CD4-positive, alpha-beta T cell (primary cell): ENCODE measurements around the gene TMEM19. TPM values are rescaled to one million over a fixed set of nuclear protein-coding genes. Genes with fewer than 3 reads are reported as not detected.
A peak's percentile ranks its signal among the peaks of the same experiment; 100 is the strongest.

Experiments used
- ATAC-seq: fragments of 200-7000 bp; cut with Tn5 transposase; one replicate; pipeline ENCODE4 v1.10.0; 2022; ENCODE audit warnings: mild to moderate bottlenecking; ENCODE audit not compliant: poor library complexity
- CTCF ChIA-PET: fragments of 350-600 bp; sonication (Branson Sonifier 250); formaldehyde crosslinking; loops from one replicate; lab custom pipeline; 2021; ENCODE audit warnings: antibody characterized with exemption, inconsistent platforms; lab: Charles Lee
- POLR2A ChIA-PET: fragments of 350-600 bp; sonication (Branson Sonifier 250); formaldehyde crosslinking; loops from one replicate; lab custom pipeline; 2021; ENCODE audit warnings: antibody characterized with exemption, inconsistent platforms; lab: Charles Lee
- DNase-seq, 14 experiments: peaks; one replicate each; pipeline ENCODE4 v3.0.0-alpha.2; 2013 to 2020; ENCODE audit warnings: mixed read lengths in 2 of 14
- H3K27ac ChIP-seq, 2 donors: one replicate each; pipeline versions ENCODE4 v1.5.1 to v1.7.0; 2013; ENCODE audit warnings: low read length in 2 of 2, low read depth in 1 of 2, mild to moderate bottlenecking in 1 of 2
- H3K27me3 ChIP-seq, 2 experiments: 1 replicate in 1 of 2; 2 replicates in 1 of 2; pipeline versions ENCODE4 v1.6.1 to v1.7.0; 2013; ENCODE audit warnings: low read length in 2 of 2, control low read depth in 1 of 2, mild to moderate bottlenecking in 1 of 2, moderate library complexity in 1 of 2; ENCODE audit not compliant: insufficient read depth in 2 of 2, control insufficient read depth in 1 of 2
- H3K36me3 ChIP-seq: one replicate; pipeline ENCODE4 v1.6.1; 2013; ENCODE audit warnings: low read length, control low read depth; ENCODE audit not compliant: insufficient read depth
- H3K4me1 ChIP-seq: one replicate; pipeline ENCODE4 v1.6.1; 2013; ENCODE audit warnings: low read length, control low read depth; ENCODE audit not compliant: insufficient read depth
- H3K4me3 ChIP-seq: one replicate; pipeline ENCODE4 v1.5.1; 2013; ENCODE audit warnings: mild to moderate bottlenecking, low read length, moderate library complexity
- H3K9me3 ChIP-seq, 2 experiments: 1 replicate in 1 of 2; 2 replicates in 1 of 2; pipeline versions ENCODE4 v1.6.1 to v1.7.0; 2013; ENCODE audit warnings: low read length in 2 of 2, mild to moderate bottlenecking in 2 of 2, control low read depth in 1 of 2, moderate library complexity in 1 of 2; ENCODE audit not compliant: control insufficient read depth in 1 of 2, insufficient read depth in 1 of 2
- H3K27ac Mint-ChIP-seq: one replicate; pipeline ENCODE4 v1.8.0; 2020; ENCODE audit warnings: mixed read lengths
- H3K27me3 Mint-ChIP-seq: one replicate; pipeline ENCODE4 v1.8.0; 2021; ENCODE audit warnings: mixed read lengths
- H3K36me3 Mint-ChIP-seq: one replicate; pipeline ENCODE4 v1.8.0; 2021; ENCODE audit warnings: low read depth, mixed read lengths
- H3K4me1 Mint-ChIP-seq: one replicate; pipeline ENCODE4 v1.8.0; 2021; ENCODE audit warnings: low read depth, mixed read lengths
- H3K4me3 Mint-ChIP-seq: one replicate; pipeline ENCODE4 v1.8.0; 2020; ENCODE audit warnings: mild to moderate bottlenecking, mixed read lengths
- H3K9me3 Mint-ChIP-seq: one replicate; pipeline ENCODE4 v1.8.0; 2020; ENCODE audit warnings: mixed read lengths
- CTCF ChIP-seq: fragments of 200-600 bp; IDR thresholded peaks from one replicate; pipeline ENCODE4 v1.8.0; 2022; ENCODE audit warnings: antibody characterized with exemption, mild to moderate bottlenecking
- intact Hi-C, 2 experiments: fragments of 100-400 bp; cut with DNase I in 1 of 2; cut with micrococcal nuclease in 1 of 2; formaldehyde crosslinking; loops; one replicate each; pipeline versions ENCODE4 v1.15.1 to v1.9.0; 2023 to 2025; cut with DNase I, micrococcal nuclease
- total RNA-seq, 174 experiments: library from RNA in 2 of 174; stranded (reverse) in 2 of 174; gene quantifications; one replicate each; pipeline ENCODE4 v1.2.3 and lab custom pipeline; 2021 to 2026

Gene TMEM19
- total RNA-seq, 2 experiments from 2014 or later, result 8.9 to 11.6 TPM

- Mint-ChIP-seq H3K27ac (peak overlapping the region; percentile 97), H3K4me1 (peaks cover 61% of the 10 kb centered on the region), H3K9me3 (no peaks in the 10 kb centered on the region), H3K36me3 (peaks cover 54% of the 10 kb centered on the region), H3K4me3 (peak overlapping the region; percentile 99), H3K27me3 (no peaks in the 10 kb centered on the region)
- DNase-seq, result peak; percentile 46 to 91 (median 66)
- ChIA-PET POLR2A (interaction anchor here (0.6 to 8.4 kb wide), 21 partner anchors 13 to 1924 kb away, joined by 3 to 312 read pairs (median 9); partner anchors contain the start of genes RAB21, TBC1D15 and TMEM19), CTCF (interaction anchor here (1.1 to 4.4 kb wide), 8 partner anchors 10 to 92 kb away, joined by 3 to 52 read pairs (median 6); partner anchors contain the start of genes RAB21 and TMEM19)
- Histone ChIP-seq H3K4me3 (peak overlapping the region; percentile 91), H3K9me3 (no peaks in the 10 kb centered on the region), H3K4me1 (peaks cover 17% of the 10 kb centered on the region), H3K27ac (peak overlapping the region; percentile 98), H3K27me3 (no peaks in the 10 kb centered on the region), H3K36me3 (peaks cover 18% of the 10 kb centered on the region)
- peak; percentile 58 for ATAC-seq
- no peak for TF ChIP-seq CTCF
- intact Hi-C loops, result loop anchor here (1.0 to 10.0 kb wide), 5 partner anchors 20 to 1298 kb away; partner anchors contain the start of genes KCNMB4 (in 1 of the 2), RAB21 (in 1 of the 2) and TMEM19 (in 1 of the 2)
These were observed 22.9 kb upstream of the TMEM19 start for GRCh38 chr12:71662849-71663560.

DNA sequence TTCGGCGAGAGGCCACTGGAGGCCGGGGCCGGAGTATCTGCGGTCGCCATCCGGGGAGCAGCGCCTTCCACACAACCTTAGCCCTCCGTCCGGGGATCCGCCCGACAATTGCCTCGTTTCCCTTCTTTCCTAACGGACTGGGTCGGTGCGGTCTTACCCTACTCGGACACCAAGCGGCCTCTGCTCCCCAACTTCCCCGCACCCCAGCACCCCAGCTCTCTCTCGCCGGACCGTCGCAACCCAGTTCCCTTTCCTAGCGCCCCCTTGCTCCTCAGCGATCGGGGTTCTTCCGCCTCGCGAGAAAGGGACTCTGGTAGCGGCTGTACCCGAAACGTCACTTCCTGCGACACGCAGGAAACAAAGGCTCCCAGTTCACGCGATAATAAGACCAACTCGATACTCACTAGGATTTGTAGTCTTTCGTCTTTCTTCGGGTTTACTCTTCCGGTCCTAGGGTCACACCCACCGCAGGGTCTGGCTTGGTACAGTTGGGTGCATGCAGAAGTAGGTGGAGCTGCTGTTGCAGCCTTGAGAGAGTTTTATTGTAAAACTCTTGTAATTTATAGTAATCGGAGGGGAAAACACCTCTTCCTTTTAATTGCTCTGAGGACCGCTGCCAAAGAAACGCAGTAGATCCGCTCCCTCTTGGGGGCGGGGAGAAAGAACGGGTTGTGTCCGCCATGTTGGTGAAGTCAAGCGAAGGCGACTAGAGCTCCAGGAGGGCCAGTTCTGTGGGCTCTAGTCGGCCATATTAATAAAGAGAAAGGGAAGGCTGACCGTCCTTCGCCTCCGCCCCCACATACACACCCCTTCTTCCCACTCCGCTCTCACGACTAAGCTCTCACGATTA is 22.1 kb upstream of the TMEM19 start, which contains the start of the genes THAP2 and ZFC3H1:
Gene THAP2, plus strand, starts transcription at position 741 of the 850 bp plus-strand sequence. CDS start 209 bp downstream, outside the sequence.
Gene ZFC3H1, minus strand, starts transcription at position 288 of the 850 bp plus-strand sequence. Its CDS starts 238 bp downstream, at position 50.
- TF ChIP-seq CTCF, result no peak
- CTCF ChIA-PET, result interaction anchor here (1.1 to 4.4 kb wide), 7 partner anchors 9 to 91 kb away, joined by 3 to 52 read pairs (median 7); partner anchors contain the start of genes RAB21 and TMEM19
- Histone ChIP-seq H3K27me3 (no peaks in the 10 kb centered on the region), H3K4me3 (peak within 1 kb of the TSS; percentile 91), H3K36me3 (peaks cover 16% of the 10 kb centered on the region), H3K9me3 (no peaks in the 10 kb centered on the region), H3K27ac (peak within 1 kb of the TSS; percentile 98), H3K4me1 (peaks cover 17% of the 10 kb centered on the region)
- Mint-ChIP-seq H3K4me1 (peaks cover 57% of the 10 kb centered on the region), H3K9me3 (no peaks in the 10 kb centered on the region), H3K36me3 (peaks cover 46% of the 10 kb centered on the region), H3K27ac (peak within 1 kb of the TSS; percentile 97), H3K4me3 (peak within 1 kb of the TSS; percentile 99), H3K27me3 (no peaks in the 10 kb centered on the region)
- POLR2A ChIA-PET, result interaction anchor here (0.6 to 8.4 kb wide), 29 partner anchors 9 to 1925 kb away, joined by 3 to 312 read pairs (median 6); partner anchors contain the start of genes CNOT2, RAB21, TBC1D15 and TMEM19
- DNase-seq (peak; percentile 80 to 99 (median 85)), ATAC-seq (peak; percentile 77)
- intact Hi-C loops, result loop anchor here (1.0 to 10.0 kb wide), 8 partner anchors 21 to 1299 kb away; partner anchors contain the start of genes RAB21 (in 2 of the 2), KCNMB4 (in 1 of the 2), TBC1D15 (in 1 of the 2) and TMEM19 (in 1 of the 2)
